Peyer's patch (tissue), 4 donors: ENCODE data around the gene CCNYL1.

Source experiments
- POLR2A ChIP-seq, 2 donors: fragments of 450-650 bp; IDR thresholded peaks; one replicate each; pipeline ENCODE4 v1.5.1; 2017; ENCODE audit warnings: antibody characterized with exemption in 2 of 2, mild to moderate bottlenecking in 2 of 2, moderate library complexity in 2 of 2
- TF ChIP-seq, protein P1 (sequence below), 6 experiments: fragments of 450-650 bp in 4 of 6; fragments of 200-600 bp in 2 of 6; sonication (generic) in 1 of 6; IDR thresholded peaks; one replicate each; pipeline ENCODE4 v1.5.1; 2017 to 2019; ENCODE audit warnings: antibody characterized with exemption in 6 of 6, mild to moderate bottlenecking in 3 of 6, moderate library complexity in 1 of 6

- TF ChIP-seq, protein P1, sequence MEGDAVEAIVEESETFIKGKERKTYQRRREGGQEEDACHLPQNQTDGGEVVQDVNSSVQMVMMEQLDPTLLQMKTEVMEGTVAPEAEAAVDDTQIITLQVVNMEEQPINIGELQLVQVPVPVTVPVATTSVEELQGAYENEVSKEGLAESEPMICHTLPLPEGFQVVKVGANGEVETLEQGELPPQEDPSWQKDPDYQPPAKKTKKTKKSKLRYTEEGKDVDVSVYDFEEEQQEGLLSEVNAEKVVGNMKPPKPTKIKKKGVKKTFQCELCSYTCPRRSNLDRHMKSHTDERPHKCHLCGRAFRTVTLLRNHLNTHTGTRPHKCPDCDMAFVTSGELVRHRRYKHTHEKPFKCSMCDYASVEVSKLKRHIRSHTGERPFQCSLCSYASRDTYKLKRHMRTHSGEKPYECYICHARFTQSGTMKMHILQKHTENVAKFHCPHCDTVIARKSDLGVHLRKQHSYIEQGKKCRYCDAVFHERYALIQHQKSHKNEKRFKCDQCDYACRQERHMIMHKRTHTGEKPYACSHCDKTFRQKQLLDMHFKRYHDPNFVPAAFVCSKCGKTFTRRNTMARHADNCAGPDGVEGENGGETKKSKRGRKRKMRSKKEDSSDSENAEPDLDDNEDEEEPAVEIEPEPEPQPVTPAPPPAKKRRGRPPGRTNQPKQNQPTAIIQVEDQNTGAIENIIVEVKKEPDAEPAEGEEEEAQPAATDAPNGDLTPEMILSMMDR (IDR thresholded peaks at IDR 0.05): no peak
- no peak for TF ChIP-seq POLR2A (IDR thresholded peaks at IDR 0.05)
These were observed 4.6 kb downstream of the CCNYL1 start for GRCh38 chr2:207716056-207716455.
